PC-3 (cell line): ENCODE results near the gene SNTG2.

ENCODE experiments used
- CTCF ChIP-seq: fragments of 300-600 bp; sonication (generic); conservative IDR thresholded peaks from 2 replicates; pipeline ENCODE4 v1.5.1; 2017; ENCODE audit warnings: antibody characterized with exemption, low read depth, mild to moderate bottlenecking, low read length
- EZH2 ChIP-seq: fragments of 300-600 bp; sonication (generic); IDR thresholded peaks from one replicate; pipeline ENCODE4 v1.6.1; 2017; ENCODE audit warnings: antibody characterized with exemption, mild to moderate bottlenecking, low read length; ENCODE audit not compliant: unreplicated experiment

GRCh38 chr2:1297372-1298159 is 346.9 kb downstream of the SNTG2 start:
- no peak for TF ChIP-seq CTCF
- TF ChIP-seq EZH2, result no peak
